GM18508 (cell line): ENCODE results near the gene CDK19.
"Not testable (repeated sequence)": the region's sequence is repeated elsewhere in the genome, so short reads cannot be mapped to it uniquely, and the experiment has no call there.

Experiments used
- ATAC-seq: cut with Tn5 transposase; IDR thresholded peaks from one replicate; pipeline ENCODE4 v1.9.1; 2021; ENCODE audit warnings: moderate number of reproducible peaks; ENCODE audit not compliant: insufficient read depth, unreplicated experiment

CDK19 gene

GRCh38 chr6:110597761-110598160 is 217.5 kb downstream of the CDK19 start:
- ATAC-seq, result no peak

- ATAC-seq, result no peak
Measured at GRCh38 chr6:110596354-110596753, 218.9 kb downstream of the CDK19 start.

- ATAC-seq, result no peak
Measured at GRCh38 chr6:110595112-110595511, 220.2 kb downstream of the CDK19 start.

GRCh38 chr6:110593637-110594036 is 221.6 kb downstream of the CDK19 start:
- ATAC-seq, result no peak

- no peak for ATAC-seq
Measured at GRCh38 chr6:110592765-110593164, 222.5 kb downstream of the CDK19 start.

- no peak for ATAC-seq
Measured at GRCh38 chr6:110590821-110591351, 224.4 kb downstream of the CDK19 start.

- ATAC-seq, result peak; percentile 90
Measured at GRCh38 chr6:110589865-110590513, 225.3 kb downstream of the CDK19 start.

GRCh38 chr6:110587328-110587727 is 227.9 kb downstream of the CDK19 start:
- no peak for ATAC-seq

GRCh38 chr6:110581679-110582078 is 233.6 kb downstream of the CDK19 start:
- no peak for ATAC-seq

- not testable (repeated sequence) for ATAC-seq
Measured at GRCh38 chr6:110577596-110578167, 237.6 kb downstream of the CDK19 start.

GRCh38 chr6:110575925-110576463 is 239.3 kb downstream of the CDK19 start:
- ATAC-seq, result no peak

- no peak for ATAC-seq
Measured at GRCh38 chr6:110574817-110575216, 240.5 kb downstream of the CDK19 start.

GRCh38 chr6:110573537-110573936 is 241.7 kb downstream of the CDK19 start:
- no peak for ATAC-seq

GRCh38 chr6:110573136-110573535 is 242.1 kb downstream of the CDK19 start:
- ATAC-seq, result no peak

GRCh38 chr6:110567957-110568696 is 247.1 kb downstream of the CDK19 start:
- ATAC-seq, result no peak

- ATAC-seq, result no peak
Measured at GRCh38 chr6:110566346-110567125, 248.7 kb downstream of the CDK19 start.

- no peak for ATAC-seq
Measured at GRCh38 chr6:110564703-110565421, 250.4 kb downstream of the CDK19 start.

- ATAC-seq, result no peak
Measured at GRCh38 chr6:110563711-110564110, 251.6 kb downstream of the CDK19 start.

GRCh38 chr6:110562316-110562915 is 252.9 kb downstream of the CDK19 start:
- no peak for ATAC-seq
